Testis (tissue), 3 donors: ENCODE data around the gene FAM53A. TPM values are rescaled to one million over a fixed set of nuclear protein-coding genes. Genes with fewer than 3 reads are reported as not detected.

ENCODE experiments used
- DNase-seq: peaks from one replicate; pipeline ENCODE4 v3.0.0-alpha.2; 2019
- H3K27ac ChIP-seq, 2 donors: fragments of 200-600 bp; sonication (generic); one replicate each; pipeline ENCODE4 v1.5.1; 2019
- H3K27me3 ChIP-seq: fragments of 200-600 bp; sonication (generic); one replicate; pipeline ENCODE4 v1.5.1; 2019
- H3K36me3 ChIP-seq: fragments of 200-600 bp; sonication (generic); one replicate; pipeline ENCODE4 v1.5.1; 2017; ENCODE audit warnings: low read depth; ENCODE audit errors: missing control alignments
- H3K4me1 ChIP-seq: fragments of 200-600 bp; sonication (generic); one replicate; pipeline ENCODE4 v1.5.1; 2019
- H3K4me3 ChIP-seq, 2 donors: fragments of 200-600 bp; sonication (generic); one replicate each; pipeline ENCODE4 v1.5.1; 2017 to 2019
- H3K9me3 ChIP-seq: fragments of 200-600 bp; sonication (generic); one replicate; pipeline ENCODE4 v1.5.1; 2017
- POLR2A ChIP-seq: fragments of 450-650 bp; IDR thresholded peaks from one replicate; pipeline ENCODE4 v1.6.1; 2017; ENCODE audit warnings: antibody characterized with exemption, mild to moderate bottlenecking, moderate library complexity
- WGBS, 2 donors: methylation state at CpG; one replicate each; pipeline ENCODE4 v1.1.5; 2018; 5-methylcytosine and 5-hydroxymethylcytosine counted together
- intact Hi-C: fragments of 100-400 bp; cut with DNase I; formaldehyde crosslinking; loops from one replicate; pipeline ENCODE4 v1.15.1; 2023; ENCODE audit warnings: low total_unique reads
- polyA plus RNA-seq: library from polyadenylated mRNA; stranded (reverse); fragments of 350-450 nt; fragmentation: Illumina TruSeq; extraction: RNeasy Lipid Tissue Mini Kit (QIAGEN cat#74804); gene quantifications from one replicate; pipeline ENCODE4 v1.2.3, GENCODE V29; 2014; ENCODE audit warnings: low read depth, low replicate concordance; ENCODE audit not compliant: insufficient read depth
- total RNA-seq, 2 donors: library from RNA; depleted of rRNA; stranded (reverse); fragments of >200 nt; gene quantifications; one replicate each; pipeline ENCODE4 v1.2.3, GENCODE V29; 2016
- TF ChIP-seq, protein P1 (sequence below), 3 experiments: fragments of 450-650 bp in 2 of 3; fragments of 200-600 bp in 1 of 3; sonication (generic) in 1 of 3; IDR thresholded peaks; one replicate each; pipeline ENCODE4 v1.5.1; 2016 to 2019; ENCODE audit warnings: antibody characterized with exemption in 3 of 3, mild to moderate bottlenecking in 2 of 3, moderate library complexity in 1 of 3

Gene FAM53A
- total and polyA plus RNA-seq, 3 donors from 2014 or later, result 24.2 to 60.8 (median 41.3) TPM

DNA sequence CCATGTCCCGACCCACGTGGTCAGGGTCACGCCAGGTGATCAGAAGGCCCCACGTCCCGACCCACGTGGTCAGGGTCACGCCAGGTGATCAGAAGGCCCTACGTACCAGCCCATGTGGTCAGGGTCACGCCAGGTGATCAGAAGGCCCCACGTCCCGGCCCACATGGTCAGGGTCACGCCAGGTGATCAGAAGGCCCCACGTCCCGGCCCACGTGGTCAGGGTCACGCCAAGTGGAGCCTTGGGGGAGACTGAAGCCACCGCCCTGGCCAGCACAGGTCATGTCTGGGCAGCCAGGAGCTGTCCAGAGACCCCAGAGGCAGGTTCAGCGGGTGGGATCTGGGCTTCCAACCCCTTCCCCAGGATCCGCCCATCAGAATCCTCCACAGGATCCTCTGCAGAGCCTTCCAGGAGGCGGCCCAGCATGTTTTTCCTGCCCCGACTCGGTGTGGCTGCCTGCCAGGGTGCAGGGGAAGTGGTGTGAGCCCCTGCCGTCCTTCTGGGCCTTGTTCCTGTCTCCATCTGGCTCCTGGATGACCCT is 58.4 kb downstream of the FAM53A start:
- no peaks in the 10 kb centered on the region for H3K9me3 ChIP-seq
- intact Hi-C loops, result no loop called here
- H3K36me3 ChIP-seq, result no peaks in the 10 kb centered on the region
- H3K4me3 ChIP-seq, result no peak overlapping the region
- 86 to 95% methylated on average over 13 to 19 of the region's 23 CpGs for WGBS, 2 donors
- no peaks in the 10 kb centered on the region for H3K4me1 ChIP-seq
- no peak overlapping the region for H3K27ac ChIP-seq
- no peak for DNase-seq
- no peaks in the 10 kb centered on the region for H3K27me3 ChIP-seq
- no peak for TF ChIP-seq POLR2A
- TF ChIP-seq, protein P1, sequence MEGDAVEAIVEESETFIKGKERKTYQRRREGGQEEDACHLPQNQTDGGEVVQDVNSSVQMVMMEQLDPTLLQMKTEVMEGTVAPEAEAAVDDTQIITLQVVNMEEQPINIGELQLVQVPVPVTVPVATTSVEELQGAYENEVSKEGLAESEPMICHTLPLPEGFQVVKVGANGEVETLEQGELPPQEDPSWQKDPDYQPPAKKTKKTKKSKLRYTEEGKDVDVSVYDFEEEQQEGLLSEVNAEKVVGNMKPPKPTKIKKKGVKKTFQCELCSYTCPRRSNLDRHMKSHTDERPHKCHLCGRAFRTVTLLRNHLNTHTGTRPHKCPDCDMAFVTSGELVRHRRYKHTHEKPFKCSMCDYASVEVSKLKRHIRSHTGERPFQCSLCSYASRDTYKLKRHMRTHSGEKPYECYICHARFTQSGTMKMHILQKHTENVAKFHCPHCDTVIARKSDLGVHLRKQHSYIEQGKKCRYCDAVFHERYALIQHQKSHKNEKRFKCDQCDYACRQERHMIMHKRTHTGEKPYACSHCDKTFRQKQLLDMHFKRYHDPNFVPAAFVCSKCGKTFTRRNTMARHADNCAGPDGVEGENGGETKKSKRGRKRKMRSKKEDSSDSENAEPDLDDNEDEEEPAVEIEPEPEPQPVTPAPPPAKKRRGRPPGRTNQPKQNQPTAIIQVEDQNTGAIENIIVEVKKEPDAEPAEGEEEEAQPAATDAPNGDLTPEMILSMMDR (IDR thresholded peaks at IDR 0.05), result no peak

DNA sequence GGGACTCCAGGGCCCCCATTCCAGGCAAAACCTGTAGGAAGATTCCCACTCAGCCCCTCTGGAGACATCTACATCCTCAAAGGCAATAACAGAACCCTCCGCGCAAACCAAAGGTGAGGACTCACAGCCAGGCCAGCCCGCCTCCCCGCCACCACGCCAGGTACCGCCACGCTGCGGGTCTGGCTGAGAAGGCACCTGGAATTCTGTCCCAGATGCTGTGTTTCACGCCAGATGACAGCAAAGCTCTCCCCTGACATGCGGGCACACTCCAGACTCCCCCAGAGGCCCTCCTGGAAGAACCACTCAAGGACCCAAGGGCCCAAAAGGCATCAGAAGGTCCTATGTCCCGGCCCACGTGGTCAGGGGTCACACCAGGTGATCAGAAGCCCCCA is 59.6 kb downstream of the FAM53A start:
- no peak for DNase-seq
- Histone ChIP-seq H3K4me3 (no peak overlapping the region), H3K27ac (no peak overlapping the region), H3K27me3 (no peaks in the 10 kb centered on the region), H3K4me1 (no peaks in the 10 kb centered on the region), H3K9me3 (no peaks in the 10 kb centered on the region), H3K36me3 (no peaks in the 10 kb centered on the region)
- TF ChIP-seq, protein P1 (IDR thresholded peaks at IDR 0.05), result no peak
- no peak for TF ChIP-seq POLR2A
- intact Hi-C loops, result no loop called here
- WGBS, 2 donors, result 95% methylated on average over 12 of the region's 12 CpGs; no CpG with 5 or more reads in 1 of the 2 donors

DNA sequence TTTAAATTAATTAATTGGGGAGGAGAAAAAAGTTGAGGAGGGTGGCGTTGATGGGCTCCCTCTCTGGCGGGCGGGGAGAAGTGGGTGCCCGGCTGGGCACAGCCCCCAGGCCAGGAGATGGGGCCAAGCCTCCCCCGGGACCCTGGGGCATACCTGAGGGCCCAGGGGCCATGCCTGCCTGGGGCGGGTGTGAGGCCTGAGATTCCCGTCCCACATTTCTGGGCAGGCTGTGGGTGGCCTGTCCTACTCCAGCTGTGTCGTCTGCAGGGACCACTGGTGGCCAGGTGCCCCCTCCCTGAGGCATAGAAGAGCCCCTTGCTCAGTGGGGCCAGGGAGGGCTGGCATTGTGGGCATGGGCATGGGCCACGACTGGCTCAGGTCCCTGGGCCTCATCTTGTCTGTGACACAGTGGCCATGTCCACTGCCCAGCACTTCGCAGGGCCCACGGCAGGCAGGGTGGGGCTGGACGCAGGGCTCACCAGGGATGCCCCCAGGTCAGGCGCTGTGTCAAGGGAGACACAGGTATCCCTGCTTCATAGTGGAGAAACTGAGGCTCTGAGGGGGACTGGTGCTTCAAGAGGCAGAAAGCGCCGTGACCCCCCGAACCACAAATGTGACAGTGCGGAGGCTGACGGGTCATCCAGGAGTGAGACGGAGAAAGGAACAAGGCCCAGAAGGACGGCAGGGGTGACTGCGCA is 60.1 kb downstream of the FAM53A start:
- Histone ChIP-seq H3K9me3 (no peaks in the 10 kb centered on the region), H3K27me3 (no peaks in the 10 kb centered on the region), H3K36me3 (no peaks in the 10 kb centered on the region), H3K4me1 (no peaks in the 10 kb centered on the region), H3K27ac (no peak overlapping the region), H3K4me3 (no peak overlapping the region)
- no peak for TF ChIP-seq POLR2A
- TF ChIP-seq, protein P1 (IDR thresholded peaks at IDR 0.05), result no peak
- intact Hi-C loops, result no loop called here
- DNase-seq, result no peak
- WGBS, 2 donors, result 95 to 97% methylated on average over 13 to 21 of the region's 21 CpGs

DNA sequence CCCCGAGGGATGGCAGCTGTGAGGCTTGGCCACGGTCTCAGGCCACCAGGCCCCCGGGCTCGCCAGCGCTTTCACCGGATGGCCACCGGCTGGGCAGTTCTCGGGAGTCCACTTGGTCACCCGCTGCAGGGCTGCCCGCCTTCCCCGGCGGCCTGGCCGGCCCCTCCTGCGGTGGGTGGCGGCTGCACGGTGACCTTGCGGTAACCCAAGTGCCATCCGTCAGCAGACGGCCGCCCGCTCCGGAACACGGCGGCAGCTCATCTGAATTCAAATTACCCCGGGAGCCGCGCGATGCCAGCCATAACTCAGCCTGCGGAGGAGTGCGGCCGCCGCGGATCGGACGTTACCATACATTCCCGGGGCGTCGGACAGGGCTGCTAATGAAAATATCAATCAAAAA is 60.7 kb downstream of the FAM53A start:
- H3K36me3 ChIP-seq, result no peaks in the 10 kb centered on the region
- H3K9me3 ChIP-seq, result no peaks in the 10 kb centered on the region
- TF ChIP-seq, protein P1 (IDR thresholded peaks at IDR 0.05), result no peak
- TF ChIP-seq POLR2A, result no peak
- H3K4me1 ChIP-seq, result no peaks in the 10 kb centered on the region
- no peaks in the 10 kb centered on the region for H3K27me3 ChIP-seq
- intact Hi-C loops, result no loop called here
- H3K27ac ChIP-seq, result no peak overlapping the region
- no peak overlapping the region for H3K4me3 ChIP-seq
- 85 to 91% methylated on average over 14 to 38 of the region's 38 CpGs for WGBS, 2 donors
- DNase-seq, result no peak

DNA sequence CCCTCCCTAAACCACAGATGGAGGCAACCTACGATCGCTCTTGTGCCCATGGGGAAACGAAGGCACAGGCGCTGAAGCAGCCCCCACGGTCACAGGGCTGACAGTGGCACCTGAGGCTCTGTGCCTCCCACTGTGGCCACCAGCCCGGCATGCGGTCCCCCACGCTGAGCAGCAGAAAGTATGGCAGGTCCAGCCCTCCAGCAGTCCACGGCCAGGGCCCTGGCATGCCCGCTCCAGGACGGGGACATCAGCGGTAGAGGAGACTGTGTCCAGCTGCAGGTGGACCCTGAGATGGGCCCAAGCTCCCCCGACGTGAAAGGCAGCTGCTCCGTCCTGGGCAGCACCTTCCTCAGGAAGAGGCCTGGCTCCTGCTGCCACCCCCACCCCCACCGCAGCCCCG is 61.2 kb downstream of the FAM53A start:
- intact Hi-C loops, result no loop called here
- no peak overlapping the region for H3K4me3 ChIP-seq
- TF ChIP-seq, protein P1 (IDR thresholded peaks at IDR 0.05), result no peak
- TF ChIP-seq POLR2A, result no peak

More for the DNA sequence above, 61.2 kb downstream of the FAM53A start:
- WGBS, 2 donors, result 78 to 80% methylated on average over 5 to 17 of the region's 17 CpGs
- no peak for DNase-seq
- Histone ChIP-seq H3K36me3 (no peaks in the 10 kb centered on the region), H3K27me3 (no peaks in the 10 kb centered on the region), H3K27ac (no peak overlapping the region), H3K4me1 (no peaks in the 10 kb centered on the region), H3K9me3 (no peaks in the 10 kb centered on the region)
